ENCODE measurements around the gene MCEE.

MCEE gene

DNA sequence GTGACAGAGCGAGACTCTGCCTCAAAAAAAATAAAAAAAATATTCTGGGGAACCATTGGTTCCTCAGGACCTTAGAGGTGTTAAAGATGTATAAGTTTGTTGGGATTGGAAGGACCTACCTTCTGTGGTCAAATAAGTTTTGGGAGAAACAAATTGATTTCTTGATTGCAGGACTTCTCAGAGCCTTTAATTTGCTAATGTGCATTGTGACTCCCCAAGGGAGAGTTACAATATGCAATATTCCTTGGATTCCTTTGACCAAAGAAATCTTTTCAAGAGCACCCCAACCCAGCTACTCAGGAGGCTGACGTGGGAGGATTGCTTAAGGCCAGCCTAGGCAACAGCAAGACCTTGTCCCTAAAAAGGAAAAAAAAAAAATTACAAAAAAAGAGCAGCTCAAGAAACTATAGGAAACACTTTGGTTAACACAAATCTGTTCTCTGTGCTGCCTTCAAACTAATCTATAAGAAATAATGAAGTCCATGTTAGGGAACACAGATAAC lies 55.1 kb downstream of the MCEE start:
- no peak for DNase-seq

DNA sequence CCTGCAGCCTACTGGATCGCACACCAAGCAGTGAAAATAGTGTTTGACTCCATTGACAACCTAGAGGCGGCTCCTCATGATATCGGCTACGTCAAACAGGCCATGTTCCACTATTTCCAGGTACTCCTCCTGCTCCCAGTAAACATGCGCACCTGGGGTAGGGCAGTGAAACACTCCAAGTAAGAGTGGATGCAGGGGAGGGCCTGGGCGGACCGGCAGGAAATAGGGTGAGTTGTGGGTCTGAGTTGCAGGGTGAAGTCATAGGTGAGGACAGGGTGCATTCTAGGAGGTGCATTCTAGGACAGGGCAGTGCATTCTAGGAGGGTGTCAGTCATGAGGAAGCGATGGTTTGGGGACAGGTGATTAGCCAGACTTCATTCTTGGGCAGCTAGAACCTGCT lies 56.6 kb downstream of the MCEE start:
- DNase-seq: no peak

DNA sequence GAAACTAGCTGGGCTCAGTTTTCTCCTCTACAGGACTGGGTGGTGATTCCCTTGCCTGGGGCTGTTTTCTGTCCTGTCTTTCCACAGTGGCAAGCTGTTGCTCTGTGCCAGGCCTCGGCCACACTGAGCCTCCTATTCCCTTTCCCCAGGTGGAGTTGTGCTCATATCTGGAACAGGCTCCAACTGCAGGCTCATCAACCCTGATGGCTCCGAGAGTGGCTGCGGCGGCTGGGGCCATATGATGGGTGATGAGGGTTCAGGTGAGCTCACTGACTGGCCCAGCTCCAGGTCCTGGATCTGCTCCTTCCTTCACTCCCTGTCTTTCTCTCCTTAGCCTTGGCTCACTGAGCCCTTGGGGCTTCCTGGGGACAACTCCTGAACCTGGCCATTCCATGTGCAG lies 57.5 kb downstream of the MCEE start:
- DNase-seq: no peak

DNA sequence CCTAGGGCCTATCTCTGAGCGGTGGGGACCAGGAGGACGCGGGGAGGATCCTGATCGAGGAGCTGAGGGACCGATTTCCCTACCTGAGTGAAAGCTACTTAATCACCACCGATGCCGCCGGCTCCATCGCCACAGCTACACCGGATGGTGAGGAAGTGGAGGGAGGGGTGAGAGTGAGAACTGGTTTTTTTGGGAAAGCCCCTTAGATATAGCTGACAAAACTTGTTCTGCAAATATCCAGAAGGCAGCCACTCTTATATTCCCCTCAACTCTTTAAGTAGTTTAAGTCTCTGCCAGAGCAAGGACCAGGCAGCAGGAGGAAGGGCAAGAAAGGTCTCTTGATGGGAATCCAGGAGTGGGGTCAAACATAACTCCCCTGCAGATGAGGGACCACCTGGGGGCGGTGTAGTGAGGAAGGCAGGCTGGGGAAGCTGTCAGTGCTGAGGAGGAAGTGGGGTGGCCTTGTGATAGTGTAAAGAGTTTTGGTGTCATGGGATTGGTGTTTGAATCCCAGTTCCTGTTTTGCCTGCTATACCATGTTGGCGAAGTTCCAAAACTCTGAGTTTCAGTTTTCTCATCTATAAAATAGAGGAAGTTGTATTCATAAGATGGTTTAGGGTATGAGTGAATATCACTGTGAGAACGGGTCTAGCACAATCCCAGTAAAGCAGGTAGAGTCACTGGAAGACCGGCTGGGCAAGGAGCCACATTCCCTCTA lies 58.2 kb downstream of the MCEE start:
- peak; percentile 31 for DNase-seq

DNA sequence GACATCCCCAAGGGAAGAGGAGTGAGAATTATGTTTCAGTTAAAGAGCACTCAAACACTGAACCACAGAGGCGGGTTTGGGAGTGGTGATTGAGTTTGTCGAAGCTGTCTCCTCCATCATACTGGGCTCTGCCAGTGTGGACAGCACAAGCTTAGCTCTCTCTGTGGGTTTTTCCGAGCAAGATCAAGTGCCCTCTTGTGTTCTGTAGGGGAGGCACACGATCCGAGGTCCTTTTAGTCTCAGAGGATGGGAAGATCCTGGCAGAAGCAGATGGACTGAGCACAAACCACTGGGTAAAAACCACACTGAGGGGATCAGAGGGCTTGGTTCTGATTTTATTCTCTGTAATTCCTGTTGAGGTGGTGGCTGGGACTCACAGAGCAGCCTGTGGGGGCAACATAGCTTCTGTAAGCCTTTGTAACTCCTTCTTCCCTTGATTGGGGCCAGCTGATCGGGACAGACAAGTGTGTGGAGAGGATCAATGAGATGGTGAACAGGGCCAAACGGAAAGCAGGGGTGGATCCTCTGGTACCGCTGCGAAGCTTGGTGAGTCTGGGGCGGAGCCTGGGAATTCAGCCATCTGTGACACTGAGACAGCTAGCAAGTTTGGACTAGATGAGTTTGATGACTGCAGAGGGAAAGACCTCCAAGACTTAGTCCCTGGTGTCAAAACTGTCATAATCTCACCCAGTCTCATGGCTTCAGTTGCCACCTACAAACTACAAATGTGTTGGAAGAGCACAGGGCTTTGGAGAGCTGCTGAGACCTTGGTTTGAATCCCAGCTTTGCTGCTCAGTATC lies 59.5 kb downstream of the MCEE start:
- no peak for DNase-seq

DNA sequence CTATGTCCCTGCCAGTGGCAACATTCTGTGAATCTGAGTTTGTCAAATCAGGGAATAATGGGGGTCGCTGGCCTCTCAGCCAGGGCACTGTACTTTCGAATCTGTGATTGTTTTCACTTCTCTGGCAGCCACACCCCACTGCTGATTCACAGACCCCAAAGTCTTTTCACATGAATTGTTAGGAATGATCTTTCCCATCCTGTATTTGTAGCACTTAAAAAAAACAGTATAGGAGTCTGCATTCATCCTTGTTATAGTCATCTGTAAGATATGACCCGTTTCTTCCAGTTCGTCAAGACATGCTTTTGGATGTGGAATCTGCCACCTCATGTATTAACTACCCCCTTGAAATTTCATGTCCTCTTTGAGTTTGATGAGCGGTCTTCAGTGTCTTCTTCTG lies 60.7 kb downstream of the MCEE start:
- DNase-seq: no peak

DNA sequence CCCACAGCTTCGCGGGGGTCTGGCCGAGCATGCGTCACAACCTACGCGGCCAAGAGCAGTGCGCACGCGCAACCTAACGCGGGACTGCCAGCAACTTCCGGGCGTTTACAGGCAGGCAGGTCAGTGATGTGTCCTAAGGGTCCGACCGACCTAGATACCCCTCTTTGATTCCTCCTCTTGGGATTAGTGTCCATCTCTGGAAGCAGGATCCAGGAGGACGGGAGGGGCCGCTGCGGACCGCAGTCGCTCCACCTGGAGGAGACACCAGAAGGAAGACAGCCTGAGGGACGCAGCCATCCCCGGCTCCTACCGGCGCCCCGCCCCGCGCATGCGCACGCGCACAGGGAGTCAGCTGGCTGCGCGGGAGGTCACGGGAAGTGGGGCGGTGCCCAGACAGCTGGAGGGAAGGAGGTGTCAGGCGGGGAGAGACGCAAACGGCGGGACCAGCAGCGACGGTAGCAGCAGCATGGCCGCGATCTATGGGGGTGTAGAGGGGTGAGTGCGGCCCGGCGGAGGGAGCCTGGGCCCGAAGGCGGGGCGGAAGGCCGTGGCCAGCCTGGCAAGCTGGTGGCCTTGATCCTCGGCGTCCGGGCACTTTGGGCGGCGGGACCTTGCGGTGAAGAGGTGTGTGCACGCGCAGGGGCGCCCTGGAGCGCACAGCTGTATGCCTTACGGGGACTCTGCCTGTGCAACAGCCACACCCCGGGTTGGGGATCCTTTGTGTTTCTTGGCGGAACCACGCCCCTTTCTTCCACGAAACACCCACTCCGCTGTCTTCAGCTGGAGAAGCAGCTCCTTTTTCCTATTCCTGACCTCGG lies 61.6 kb downstream of the MCEE start, which contains the start of gene NAGK:
NAGK (plus strand) TSS at position 431 of the 818 bp plus-strand sequence; CDS start at position 467, 36 bp downstream.
- peak; percentile 97 for DNase-seq

DNA sequence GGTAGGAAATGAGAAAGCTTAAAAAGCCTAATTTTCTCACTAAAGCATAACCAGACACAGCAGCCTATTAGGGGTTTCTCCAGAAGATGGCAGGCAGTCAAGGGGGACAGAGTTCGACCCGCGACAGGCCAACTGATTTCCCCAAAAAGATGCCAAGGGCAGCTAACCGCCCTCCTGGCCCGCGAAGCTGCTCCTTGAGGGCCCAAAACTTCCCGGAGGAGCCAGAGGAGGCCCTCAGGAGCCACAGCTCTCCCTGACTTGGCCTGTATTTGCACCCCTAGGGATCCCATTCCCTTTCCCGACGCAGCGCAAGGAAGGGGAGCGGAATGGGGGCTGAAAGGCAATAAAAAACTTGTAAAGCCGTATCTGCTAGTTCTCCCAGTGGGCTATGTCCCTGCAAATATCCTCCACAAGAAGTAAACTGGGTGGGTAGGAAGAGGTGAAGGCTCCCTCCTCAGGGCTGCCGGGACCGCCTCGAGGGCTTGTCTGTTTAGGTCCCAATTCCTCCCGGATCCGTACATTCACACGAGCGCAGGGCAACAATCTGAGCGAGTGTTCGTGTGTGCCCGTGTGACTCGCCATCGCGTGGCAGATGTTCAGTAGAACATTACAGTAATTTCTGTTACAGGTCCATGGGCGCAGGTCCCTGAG lies 62.3 kb downstream of the MCEE start:
- DNase-seq: no peak

DNA sequence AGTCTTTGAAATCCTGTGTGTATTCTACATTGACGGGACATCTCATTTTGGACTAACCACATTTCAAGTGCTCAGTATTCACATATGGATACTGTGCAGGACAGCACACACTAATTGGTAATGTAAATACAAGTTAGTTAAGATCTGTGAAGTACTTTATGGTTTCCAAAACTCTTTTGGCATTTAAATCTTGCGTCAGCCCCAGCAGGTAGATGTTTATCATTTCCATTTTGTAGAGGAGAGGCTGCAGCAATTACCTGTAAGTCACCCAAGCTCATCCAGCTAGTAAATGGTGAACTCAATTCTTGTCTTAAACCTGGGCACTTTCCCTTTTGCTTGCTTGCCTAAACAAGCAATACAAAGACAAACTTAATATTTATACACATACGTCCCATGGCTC lies 63.2 kb downstream of the MCEE start:
- DNase-seq: no peak

DNA sequence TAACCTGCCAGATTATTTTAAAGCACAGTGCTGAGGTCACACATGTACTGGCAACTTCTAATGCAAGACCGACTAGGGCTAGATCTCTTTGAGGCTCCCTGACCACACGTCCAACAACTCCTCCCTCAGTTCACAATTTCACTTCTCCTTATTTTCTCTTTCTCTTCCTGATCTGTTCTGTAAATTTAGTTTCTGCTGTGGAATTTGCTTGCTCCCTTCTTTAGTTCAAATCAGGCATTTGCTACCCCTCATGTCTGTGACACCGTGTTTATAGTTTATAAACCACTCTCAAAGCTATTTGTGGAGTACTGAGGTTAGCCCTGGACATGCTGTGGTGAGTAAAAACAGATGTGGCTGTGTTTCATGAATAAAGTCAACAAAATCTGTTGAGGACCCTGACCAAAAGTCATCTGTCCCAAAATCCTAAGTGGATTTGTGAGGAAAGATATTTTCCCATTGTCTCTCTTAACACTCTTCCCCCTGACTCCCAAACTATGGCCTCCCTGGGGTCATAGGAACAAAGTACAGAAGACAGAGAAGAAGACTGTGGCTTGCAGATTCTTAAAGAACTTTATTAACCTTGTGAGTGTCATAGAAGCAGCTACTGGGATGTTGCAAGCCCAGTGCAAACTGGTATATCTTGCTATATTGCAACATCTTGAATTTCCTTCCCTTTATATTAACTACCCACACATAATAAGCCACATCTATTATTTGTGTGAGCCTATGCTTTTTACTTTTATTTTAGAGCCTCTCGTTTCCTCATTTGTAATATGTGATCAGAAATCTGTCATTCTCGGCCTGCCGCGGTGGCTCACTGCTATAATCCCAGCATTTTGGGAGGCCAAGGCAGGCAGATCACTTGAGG lies 65.0 kb downstream of the MCEE start:
- DNase-seq: no peak

DNA sequence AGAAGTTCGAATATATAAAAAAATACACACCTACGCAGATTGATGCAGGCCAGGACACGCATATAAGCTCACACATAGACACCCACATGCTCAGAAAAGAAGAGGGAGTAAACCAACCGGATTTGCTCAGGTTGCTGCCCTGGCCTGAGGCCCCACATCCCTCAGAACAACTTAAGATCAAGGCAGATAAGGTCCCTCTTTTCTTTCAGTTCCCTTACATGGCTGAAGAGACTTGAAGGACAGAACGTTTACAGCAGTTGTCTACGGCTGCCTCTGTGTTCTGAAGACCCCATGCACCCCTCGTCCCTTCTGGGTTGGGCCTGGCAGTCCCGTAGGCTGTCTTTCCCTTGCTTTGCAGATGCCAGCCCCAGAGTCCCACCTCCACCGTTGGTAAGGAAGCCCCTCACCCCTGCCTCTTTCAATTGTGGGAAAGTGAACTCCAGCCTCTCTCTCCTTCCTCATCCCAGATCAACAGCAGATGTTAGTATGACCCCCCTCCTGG lies 65.9 kb downstream of the MCEE start:
- DNase-seq: no peak

DNA sequence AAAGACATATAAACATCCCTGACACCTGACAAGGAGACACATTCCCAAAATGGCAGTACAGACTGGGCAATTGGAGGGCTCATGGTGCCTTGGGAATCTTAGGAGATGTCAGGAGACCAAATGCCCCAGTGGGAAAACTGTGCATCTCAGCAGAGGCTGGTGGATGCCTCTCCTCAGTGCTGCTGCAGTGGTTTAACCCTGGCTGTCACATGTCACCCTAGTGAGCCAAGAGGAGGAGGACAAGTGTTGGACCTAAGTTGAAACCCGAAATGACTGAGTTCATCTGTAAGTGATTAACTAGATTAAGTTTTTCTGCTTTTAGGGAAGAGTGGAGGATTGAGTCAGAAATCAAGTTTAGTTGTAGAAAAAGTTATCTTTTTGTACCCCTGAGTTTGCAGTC lies 66.8 kb downstream of the MCEE start:
- no peak for DNase-seq

DNA sequence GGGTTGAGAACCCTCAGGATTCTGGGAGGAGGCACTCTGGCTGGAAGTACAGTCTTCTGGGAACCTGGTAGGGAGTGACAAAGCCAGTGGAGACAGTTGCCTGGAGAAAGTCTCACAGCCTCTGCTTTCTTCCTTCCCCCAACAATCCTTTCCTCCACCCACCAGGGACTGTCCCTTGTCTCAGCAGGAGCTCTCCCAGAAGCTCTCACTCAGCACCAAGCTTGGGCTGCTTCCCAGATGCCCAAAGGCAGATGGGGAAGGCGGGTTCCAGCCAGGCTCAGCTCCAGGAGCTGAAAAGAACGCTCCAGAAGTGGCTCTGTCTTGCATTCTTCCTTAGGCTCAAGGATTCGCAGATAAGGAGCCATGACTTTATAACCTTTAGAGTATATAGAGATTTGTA lies 69.2 kb downstream of the MCEE start:
- DNase-seq: no peak

DNA sequence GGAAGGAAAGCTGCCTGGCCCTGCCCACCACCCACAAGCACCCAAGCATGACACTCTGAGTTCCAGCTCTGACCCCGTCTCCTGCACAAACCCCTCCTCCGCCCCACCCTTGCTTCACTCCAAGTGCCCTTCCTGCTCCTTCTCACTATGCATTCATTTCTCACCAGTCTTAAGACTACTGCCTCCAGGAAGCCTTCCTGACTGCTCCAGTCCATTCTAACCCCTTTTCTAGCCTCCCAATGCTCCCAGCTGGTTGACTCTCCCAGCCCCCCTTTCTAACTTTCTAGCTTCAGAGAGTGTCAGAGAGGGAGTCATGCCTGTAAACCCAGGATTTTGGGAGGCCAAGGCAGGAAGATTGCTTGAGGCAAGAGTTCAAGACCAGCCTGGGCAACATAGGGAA lies 69.8 kb downstream of the MCEE start:
- DNase-seq: no peak

Measured in activated effector memory CD4-positive, alpha-beta T cell treated with Interleukin-2 at 50 U/mL for 16 hours (primary cell).